GM12873 (cell line): ENCODE data around the gene HOXD4.

Experiments
- TF ChIP-seq, protein P1 (sequence below): IDR thresholded peaks from 2 replicates; pipeline ENCODE4 v1.5.1; 2012; ENCODE audit warnings: low read depth, mild to moderate bottlenecking, moderate library complexity, low read length, control low read depth; ENCODE audit not compliant: insufficient read depth; ENCODE audit errors: missing control alignments

HOXD4 gene

DNA sequence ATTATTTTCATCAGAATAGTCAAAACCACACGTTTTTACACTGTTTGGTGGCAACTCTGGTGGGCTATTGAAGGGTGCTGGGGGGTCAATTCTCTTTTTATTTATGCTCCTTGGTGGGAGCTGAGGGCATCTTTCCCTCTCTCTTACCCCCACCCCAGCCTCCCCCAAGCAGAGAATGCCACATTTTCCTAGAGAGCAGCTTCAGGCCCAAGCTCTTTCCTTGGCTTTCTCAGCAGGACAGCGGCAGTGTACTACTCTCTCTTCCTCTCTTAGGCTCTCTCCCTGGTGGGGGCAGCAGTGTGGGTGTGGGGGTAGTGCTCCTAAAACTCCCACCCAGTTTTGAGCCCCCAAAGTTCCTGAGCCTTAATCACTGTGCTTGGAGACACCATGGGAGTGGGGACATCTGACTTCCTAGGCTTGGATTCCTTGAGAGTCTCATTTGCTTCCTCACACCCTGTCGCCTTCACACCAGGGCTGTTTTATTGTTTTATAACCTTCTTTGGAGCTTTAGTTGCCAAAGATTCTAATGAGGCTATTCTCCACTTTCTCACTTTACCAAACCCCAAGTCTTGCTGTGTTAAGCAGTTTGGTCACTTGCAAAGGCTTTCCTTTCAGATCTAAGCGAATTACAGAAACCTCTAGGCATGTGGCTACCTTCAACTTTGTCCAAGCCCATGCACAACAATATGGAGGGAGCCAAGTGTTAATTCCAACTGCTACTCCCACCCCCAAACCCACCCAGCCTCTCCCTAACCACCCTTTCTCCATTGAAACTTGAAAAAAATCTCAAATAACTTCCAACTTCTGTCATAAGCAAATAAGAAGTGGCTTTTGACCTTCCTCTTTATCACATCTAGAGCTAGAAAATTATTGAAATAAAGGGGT, 6.0 kb upstream of the HOXD4 start:
- TF ChIP-seq, protein P1, sequence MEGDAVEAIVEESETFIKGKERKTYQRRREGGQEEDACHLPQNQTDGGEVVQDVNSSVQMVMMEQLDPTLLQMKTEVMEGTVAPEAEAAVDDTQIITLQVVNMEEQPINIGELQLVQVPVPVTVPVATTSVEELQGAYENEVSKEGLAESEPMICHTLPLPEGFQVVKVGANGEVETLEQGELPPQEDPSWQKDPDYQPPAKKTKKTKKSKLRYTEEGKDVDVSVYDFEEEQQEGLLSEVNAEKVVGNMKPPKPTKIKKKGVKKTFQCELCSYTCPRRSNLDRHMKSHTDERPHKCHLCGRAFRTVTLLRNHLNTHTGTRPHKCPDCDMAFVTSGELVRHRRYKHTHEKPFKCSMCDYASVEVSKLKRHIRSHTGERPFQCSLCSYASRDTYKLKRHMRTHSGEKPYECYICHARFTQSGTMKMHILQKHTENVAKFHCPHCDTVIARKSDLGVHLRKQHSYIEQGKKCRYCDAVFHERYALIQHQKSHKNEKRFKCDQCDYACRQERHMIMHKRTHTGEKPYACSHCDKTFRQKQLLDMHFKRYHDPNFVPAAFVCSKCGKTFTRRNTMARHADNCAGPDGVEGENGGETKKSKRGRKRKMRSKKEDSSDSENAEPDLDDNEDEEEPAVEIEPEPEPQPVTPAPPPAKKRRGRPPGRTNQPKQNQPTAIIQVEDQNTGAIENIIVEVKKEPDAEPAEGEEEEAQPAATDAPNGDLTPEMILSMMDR = no peak

DNA sequence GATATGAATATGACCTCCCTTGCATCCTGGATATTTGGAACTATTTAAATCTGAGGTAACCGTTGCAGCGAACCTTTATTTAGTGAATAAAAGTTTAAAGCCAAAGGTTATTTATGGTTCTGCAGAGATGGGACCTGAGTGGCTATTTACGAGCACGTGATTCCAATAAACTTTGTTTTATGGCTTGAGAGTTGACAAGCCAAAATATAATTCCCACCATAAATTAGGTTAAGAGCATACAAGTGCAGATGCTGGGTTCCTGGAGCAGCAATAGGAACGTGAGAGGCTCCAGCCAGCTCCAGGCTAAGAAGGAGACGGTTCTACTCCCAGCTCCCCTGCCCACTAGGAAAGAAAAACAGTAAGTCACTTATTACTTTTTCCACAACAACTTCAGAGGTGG, 5.2 kb upstream of the HOXD4 start:
- TF ChIP-seq, protein P1 = no peak

DNA sequence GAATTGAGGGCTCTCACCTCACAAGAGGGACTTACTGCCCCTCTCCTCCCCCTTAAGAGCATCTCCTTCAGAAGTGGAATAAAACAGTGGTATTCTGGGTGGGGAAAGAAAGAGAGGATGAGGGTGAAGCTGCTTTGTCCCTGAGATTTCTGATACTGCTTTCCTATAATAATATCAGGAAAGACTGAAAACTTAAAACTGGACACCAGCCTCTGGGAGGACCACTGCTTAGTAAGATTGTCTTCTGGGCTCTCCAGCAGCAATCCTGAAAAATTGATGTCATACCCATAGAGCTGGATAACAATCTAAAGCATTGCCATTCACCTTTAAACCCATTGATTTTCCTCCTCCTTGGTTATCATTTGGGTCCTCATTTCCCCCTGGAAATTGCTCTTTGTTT, 4.7 kb upstream of the HOXD4 start:
- TF ChIP-seq, protein P1 = no peak

DNA sequence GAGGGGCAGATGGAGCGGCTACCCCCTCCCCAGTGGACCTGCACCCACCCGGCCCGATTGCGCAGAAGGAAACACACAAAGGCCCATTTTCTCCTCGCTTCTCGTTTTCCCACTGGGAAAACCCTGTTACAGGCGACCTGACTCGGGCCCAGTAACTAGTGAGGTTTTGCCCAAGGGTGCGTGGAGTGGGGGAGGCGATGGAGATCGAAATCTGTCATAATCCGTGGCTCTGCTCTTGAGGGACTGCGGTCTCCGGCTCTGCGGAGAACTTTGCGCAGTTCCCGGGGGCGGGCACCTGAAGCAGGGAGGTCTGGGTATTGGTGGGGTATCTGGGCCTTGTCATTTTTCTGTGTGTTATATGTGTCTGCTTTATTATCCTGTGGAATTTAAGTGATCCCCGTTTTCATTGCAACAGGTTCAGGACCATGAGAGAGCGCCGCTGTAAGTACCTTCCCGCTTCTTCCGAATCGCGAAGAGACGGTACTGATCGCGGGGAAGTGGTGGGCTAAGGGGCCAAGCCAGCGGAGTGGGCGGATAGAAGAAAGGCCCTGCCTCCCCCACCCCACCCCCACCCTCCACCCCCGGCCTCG, 4.0 kb upstream of the HOXD4 start:
- TF ChIP-seq, protein P1 = no peak

DNA sequence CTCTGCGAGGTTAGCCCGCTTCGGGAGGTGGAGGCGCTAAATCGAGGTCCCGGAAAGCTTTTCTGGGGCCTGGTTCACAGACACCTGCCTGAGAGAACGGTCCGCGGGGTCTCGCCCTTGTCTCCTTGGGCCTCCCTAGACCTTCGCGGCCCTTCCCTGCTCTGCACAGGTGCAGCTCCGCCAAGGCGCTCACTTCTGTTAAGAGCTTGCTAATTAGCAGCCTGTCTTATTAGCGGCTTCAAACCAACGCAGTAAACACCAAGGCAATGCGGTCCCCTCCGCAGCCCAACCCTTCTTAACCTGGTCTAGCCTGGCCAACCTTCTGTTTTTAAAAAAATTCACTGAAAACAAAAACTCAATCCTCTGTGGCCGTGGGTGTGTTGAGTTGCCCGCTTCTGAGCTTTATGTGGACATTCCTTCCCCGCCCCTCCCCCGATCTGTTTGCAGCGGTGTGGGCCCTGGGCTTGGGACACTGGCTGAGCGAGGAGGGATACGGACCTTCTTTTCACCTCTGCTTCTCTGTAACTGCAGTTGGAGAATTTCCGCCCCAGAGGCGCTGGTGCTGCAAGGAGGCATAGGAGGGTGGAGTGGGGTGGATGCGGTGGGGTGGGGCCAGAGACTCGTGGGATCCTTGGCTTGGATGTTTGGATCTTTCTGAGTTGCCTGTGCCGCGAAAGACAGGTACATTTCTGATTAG, 3.4 kb upstream of the HOXD4 start:
- TF ChIP-seq, protein P1 = no peak

DNA sequence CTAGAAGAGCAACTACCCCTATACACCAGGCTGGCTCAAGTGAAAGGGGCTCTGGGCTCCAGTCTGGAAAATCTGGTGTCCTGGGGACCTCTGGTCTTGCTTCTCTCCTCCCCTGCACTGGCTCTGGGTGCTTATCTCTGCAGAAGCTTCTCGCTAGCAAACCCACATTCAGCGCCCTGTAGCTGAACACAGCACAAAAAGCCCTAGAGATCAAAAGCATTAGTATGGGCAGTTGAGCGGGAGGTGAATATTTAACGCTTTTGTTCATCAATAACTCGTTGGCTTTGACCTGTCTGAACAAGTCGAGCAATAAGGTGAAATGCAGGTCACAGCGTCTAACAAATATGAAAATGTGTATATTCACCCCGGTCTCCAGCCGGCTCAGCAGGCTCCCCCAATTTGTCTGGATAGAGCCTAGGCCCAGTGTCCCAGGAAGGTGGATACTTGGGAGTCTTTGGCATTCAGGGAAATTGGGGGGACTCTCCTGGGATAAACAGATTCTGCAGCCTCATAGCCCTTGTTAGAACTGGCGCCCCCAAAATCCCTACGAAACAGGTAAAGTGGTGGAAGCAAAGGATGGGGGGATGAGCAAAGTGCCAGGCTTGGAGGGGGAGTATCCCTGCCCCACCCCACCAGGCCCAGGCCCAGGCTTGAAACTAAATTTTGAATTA, 2.5 kb upstream of the HOXD4 start:
- TF ChIP-seq, protein P1 = no peak
